ENCODE results near the gene FKBP11. TPM values are rescaled to one million over a fixed set of nuclear protein-coding genes. Genes with fewer than 3 reads are reported as not detected.

FKBP11 gene
- total RNA-seq, 1 donor from 2014 or later = 72.7 TPM

- no peaks in the 10 kb centered on the region for H3K27me3 Mint-ChIP-seq (ENCODE audit: low read depth)
- H3K4me1 Mint-ChIP-seq (ENCODE audit: low read depth) = peaks cover 9% of the 10 kb centered on the region
- H3K27ac Mint-ChIP-seq = no peak overlapping the region
- no peak overlapping the region for H3K4me3 Mint-ChIP-seq (ENCODE audit: low read depth)
- peaks cover 16% of the 10 kb centered on the region for H3K36me3 Mint-ChIP-seq (ENCODE audit: low read depth)
- no peak for DNase-seq (ENCODE audit: low spot score)
- intact Hi-C loops (cut with micrococcal nuclease) = no loop called here
- H3K9me3 Mint-ChIP-seq = no peaks in the 10 kb centered on the region
These were observed 21.7 kb upstream of the FKBP11 start for GRCh38 chr12:48946943-48947342.

- Mint-ChIP-seq H3K4me1 (ENCODE audit: low read depth) (peaks cover 9% of the 10 kb centered on the region), H3K9me3 (no peaks in the 10 kb centered on the region), H3K4me3 (ENCODE audit: low read depth) (no peak overlapping the region), H3K36me3 (ENCODE audit: low read depth) (peaks cover 21% of the 10 kb centered on the region), H3K27ac (no peak overlapping the region), H3K27me3 (ENCODE audit: low read depth) (no peaks in the 10 kb centered on the region)
- DNase-seq (ENCODE audit: low spot score) = no peak
- intact Hi-C loops (cut with micrococcal nuclease) = no loop called here
These were observed 20.9 kb upstream of the FKBP11 start for GRCh38 chr12:48946205-48946604.

GRCh38 chr12:48943221-48943620 is 17.9 kb upstream of the FKBP11 start:
- peaks cover 35% of the 10 kb centered on the region for H3K36me3 Mint-ChIP-seq (ENCODE audit: low read depth)
- no peak overlapping the region for H3K4me3 Mint-ChIP-seq (ENCODE audit: low read depth)
- no peaks in the 10 kb centered on the region for H3K9me3 Mint-ChIP-seq
- DNase-seq (ENCODE audit: low spot score) = no peak
- peaks cover 7% of the 10 kb centered on the region for H3K4me1 Mint-ChIP-seq (ENCODE audit: low read depth)
- H3K27ac Mint-ChIP-seq = no peak overlapping the region
- H3K27me3 Mint-ChIP-seq (ENCODE audit: low read depth) = no peaks in the 10 kb centered on the region
- intact Hi-C loops (cut with micrococcal nuclease) = no loop called here

GRCh38 chr12:48940181-48940580 is 14.9 kb upstream of the FKBP11 start:
- H3K36me3 Mint-ChIP-seq (ENCODE audit: low read depth) = peaks cover 42% of the 10 kb centered on the region
- peaks cover 7% of the 10 kb centered on the region for H3K4me1 Mint-ChIP-seq (ENCODE audit: low read depth)
- intact Hi-C loops (cut with micrococcal nuclease) = no loop called here
- H3K27ac Mint-ChIP-seq = no peak overlapping the region
- no peak overlapping the region for H3K4me3 Mint-ChIP-seq (ENCODE audit: low read depth)
- H3K27me3 Mint-ChIP-seq (ENCODE audit: low read depth) = no peaks in the 10 kb centered on the region
- H3K9me3 Mint-ChIP-seq = no peaks in the 10 kb centered on the region
- no peak for DNase-seq (ENCODE audit: low spot score)

- intact Hi-C loops (cut with micrococcal nuclease) = loop anchor here (5.0 kb wide), 1 partner anchor 37 kb away; a partner anchor contains a TSS
- no peak for DNase-seq (ENCODE audit: low spot score)
- Mint-ChIP-seq H3K4me3 (ENCODE audit: low read depth) (no peak overlapping the region), H3K27ac (no peak overlapping the region), H3K36me3 (ENCODE audit: low read depth) (peaks cover 45% of the 10 kb centered on the region), H3K9me3 (no peaks in the 10 kb centered on the region), H3K4me1 (ENCODE audit: low read depth) (peaks cover 13% of the 10 kb centered on the region), H3K27me3 (ENCODE audit: low read depth) (no peaks in the 10 kb centered on the region)
These were observed 13.5 kb upstream of the FKBP11 start for GRCh38 chr12:48938805-48939204.

GRCh38 chr12:48937170-48937569 is 11.9 kb upstream of the FKBP11 start:
- Mint-ChIP-seq H3K27me3 (ENCODE audit: low read depth) (no peaks in the 10 kb centered on the region), H3K27ac (no peak overlapping the region), H3K4me3 (ENCODE audit: low read depth) (no peak overlapping the region), H3K9me3 (no peaks in the 10 kb centered on the region), H3K4me1 (ENCODE audit: low read depth) (peaks cover 14% of the 10 kb centered on the region), H3K36me3 (ENCODE audit: low read depth) (peaks cover 56% of the 10 kb centered on the region)
- intact Hi-C loops (cut with micrococcal nuclease) = loop anchor here (5.0 kb wide), 1 partner anchor 35 kb away; a partner anchor contains a TSS
- DNase-seq (ENCODE audit: low spot score) = no peak

GRCh38 chr12:48936379-48936979 is 11.2 kb upstream of the FKBP11 start:
- intact Hi-C loops (cut with micrococcal nuclease) = loop anchor here (1.0 to 5.0 kb wide), 2 partner anchors 34 to 83 kb away; a partner anchor contains a TSS
- Mint-ChIP-seq H3K9me3 (no peaks in the 10 kb centered on the region), H3K27ac (no peak overlapping the region), H3K4me1 (ENCODE audit: low read depth) (peaks cover 12% of the 10 kb centered on the region), H3K36me3 (ENCODE audit: low read depth) (peaks cover 50% of the 10 kb centered on the region), H3K4me3 (ENCODE audit: low read depth) (no peak overlapping the region), H3K27me3 (ENCODE audit: low read depth) (no peaks in the 10 kb centered on the region)
- peak; percentile 62 for DNase-seq (ENCODE audit: low spot score)

GRCh38 chr12:48934312-48934706 is 9.0 kb upstream of the FKBP11 start:
- peaks cover 10% of the 10 kb centered on the region for H3K4me1 Mint-ChIP-seq (ENCODE audit: low read depth)
- H3K36me3 Mint-ChIP-seq (ENCODE audit: low read depth) = peaks cover 52% of the 10 kb centered on the region
- DNase-seq (ENCODE audit: low spot score) = no peak
- H3K9me3 Mint-ChIP-seq = no peaks in the 10 kb centered on the region
- intact Hi-C loops (cut with micrococcal nuclease) = loop anchor here (5.0 kb wide), 1 partner anchor 63 kb away; the partner anchor contains the start of gene DDN
- H3K27me3 Mint-ChIP-seq (ENCODE audit: low read depth) = no peaks in the 10 kb centered on the region
- peak overlapping the region; percentile 13 for H3K27ac Mint-ChIP-seq
- H3K4me3 Mint-ChIP-seq (ENCODE audit: low read depth) = no peak overlapping the region

- Mint-ChIP-seq H3K9me3 (no peaks in the 10 kb centered on the region), H3K27me3 (ENCODE audit: low read depth) (no peaks in the 10 kb centered on the region), H3K27ac (peak overlapping the region; percentile 13), H3K36me3 (ENCODE audit: low read depth) (peaks cover 47% of the 10 kb centered on the region), H3K4me1 (ENCODE audit: low read depth) (peaks cover 10% of the 10 kb centered on the region), H3K4me3 (ENCODE audit: low read depth) (no peak overlapping the region)
- intact Hi-C loops (cut with micrococcal nuclease) = loop anchor here (5.0 kb wide), 1 partner anchor 64 kb away; the partner anchor contains the start of gene DDN
- no peak for DNase-seq (ENCODE audit: low spot score)
These were observed 8.5 kb upstream of the FKBP11 start for GRCh38 chr12:48933664-48934311.

- DNase-seq (ENCODE audit: low spot score) = no peak
- Mint-ChIP-seq H3K9me3 (no peaks in the 10 kb centered on the region), H3K4me1 (ENCODE audit: low read depth) (peaks cover 10% of the 10 kb centered on the region), H3K27ac (no peak overlapping the region), H3K4me3 (ENCODE audit: low read depth) (no peak overlapping the region), H3K27me3 (ENCODE audit: low read depth) (no peaks in the 10 kb centered on the region), H3K36me3 (ENCODE audit: low read depth) (peaks cover 42% of the 10 kb centered on the region)
- intact Hi-C loops (cut with micrococcal nuclease) = loop anchor here (5.0 kb wide), 1 partner anchor 64 kb away; the partner anchor contains the start of gene DDN
These were observed 7.6 kb upstream of the FKBP11 start for GRCh38 chr12:48932878-48933277.

- Mint-ChIP-seq H3K4me3 (ENCODE audit: low read depth) (no peak overlapping the region), H3K4me1 (ENCODE audit: low read depth) (peaks cover 20% of the 10 kb centered on the region), H3K27me3 (ENCODE audit: low read depth) (no peaks in the 10 kb centered on the region), H3K9me3 (no peaks in the 10 kb centered on the region), H3K36me3 (ENCODE audit: low read depth) (peaks cover 43% of the 10 kb centered on the region), H3K27ac (no peak overlapping the region)
- intact Hi-C loops (cut with micrococcal nuclease) = loop anchor here (5.0 kb wide), 1 partner anchor 67 kb away; the partner anchor contains the start of gene DDN
- DNase-seq (ENCODE audit: low spot score) = no peak
These were observed 5.2 kb upstream of the FKBP11 start for GRCh38 chr12:48930475-48930874.

GRCh38 chr12:48929551-48929950 is 4.3 kb upstream of the FKBP11 start:
- Mint-ChIP-seq H3K27me3 (ENCODE audit: low read depth) (no peaks in the 10 kb centered on the region), H3K4me3 (ENCODE audit: low read depth) (no peak overlapping the region), H3K36me3 (ENCODE audit: low read depth) (peaks cover 40% of the 10 kb centered on the region), H3K4me1 (ENCODE audit: low read depth) (peaks cover 21% of the 10 kb centered on the region), H3K27ac (no peak overlapping the region), H3K9me3 (no peaks in the 10 kb centered on the region)
- no peak for DNase-seq (ENCODE audit: low spot score)
- intact Hi-C loops (cut with micrococcal nuclease) = no loop called here

GRCh38 chr12:48927261-48927660 is 2.0 kb upstream of the FKBP11 start:
- H3K36me3 Mint-ChIP-seq (ENCODE audit: low read depth) = peaks cover 47% of the 10 kb centered on the region
- peak overlapping the region; percentile 55 for H3K4me3 Mint-ChIP-seq (ENCODE audit: low read depth)
- H3K4me1 Mint-ChIP-seq (ENCODE audit: low read depth) = peaks cover 26% of the 10 kb centered on the region

More at GRCh38 chr12:48927261-48927660, 2.0 kb upstream of the FKBP11 start:
- DNase-seq (ENCODE audit: low spot score) = no peak
- intact Hi-C loops (cut with micrococcal nuclease) = no loop called here
- Mint-ChIP-seq H3K9me3 (no peaks in the 10 kb centered on the region), H3K27me3 (ENCODE audit: low read depth) (no peaks in the 10 kb centered on the region), H3K27ac (no peak overlapping the region)
